Measurements from ENCODE around the gene HMGN4.
A peak's percentile ranks its signal among the peaks of the same experiment; 100 is the strongest.

Gene HMGN4

GRCh38 chr6:26552640-26553188 lies 14.5 kb downstream of the HMGN4 start:
- DNase-seq, result no peak

GRCh38 chr6:26553264-26553634 lies 15.1 kb downstream of the HMGN4 start:
- DNase-seq, result peak; percentile 80

- DNase-seq, result peak; percentile 88
These were observed 15.7 kb downstream of the HMGN4 start for GRCh38 chr6:26553635-26554446.

GRCh38 chr6:26554447-26554696 lies 16.2 kb downstream of the HMGN4 start:
- no peak for DNase-seq

GRCh38 chr6:26554697-26555504 lies 16.7 kb downstream of the HMGN4 start:
- peak; percentile 71 for DNase-seq

- peak; percentile 40 for DNase-seq
These were observed 17.5 kb downstream of the HMGN4 start for GRCh38 chr6:26555505-26556262.

- peak; percentile 84 for DNase-seq
These were observed 18.3 kb downstream of the HMGN4 start for GRCh38 chr6:26556263-26557070.

GRCh38 chr6:26561533-26562466 lies 23.6 kb downstream of the HMGN4 start:
- DNase-seq, result no peak

- DNase-seq, result no peak
These were observed 25.3 kb downstream of the HMGN4 start for GRCh38 chr6:26563488-26563887.

GRCh38 chr6:26568601-26569432 lies 30.7 kb downstream of the HMGN4 start:
- peak; percentile 94 for DNase-seq

GRCh38 chr6:26569433-26569764 lies 31.2 kb downstream of the HMGN4 start:
- no peak for DNase-seq

- no peak for DNase-seq
These were observed 32.1 kb downstream of the HMGN4 start for GRCh38 chr6:26570027-26570809.

- peak; percentile 92 for DNase-seq
These were observed 33.6 kb downstream of the HMGN4 start for GRCh38 chr6:26571592-26572296.

GRCh38 chr6:26575494-26575939 lies 37.4 kb downstream of the HMGN4 start:
- DNase-seq, result no peak

GRCh38 chr6:26576407-26576843 lies 38.3 kb downstream of the HMGN4 start:
- DNase-seq, result no peak

- DNase-seq, result peak; percentile 33
These were observed 39.0 kb downstream of the HMGN4 start for GRCh38 chr6:26576929-26577719.

- no peak for DNase-seq
These were observed 39.5 kb downstream of the HMGN4 start for GRCh38 chr6:26577720-26578072.

GRCh38 chr6:26578279-26578678 lies 40.1 kb downstream of the HMGN4 start:
- no peak for DNase-seq

Data from NCI-H1694 (cell line).